ENCODE data around the gene SLC25A4.
A peak's percentile ranks its signal among the peaks of the same experiment; 100 is the strongest.
"Not testable (repeated sequence)": the region's sequence is repeated elsewhere in the genome, so short reads cannot be mapped to it uniquely, and the experiment has no call there.

The SLC25A4 gene

GRCh38 chr4:185171373-185172071 lies 28.5 kb downstream of the SLC25A4 start:
- DNase-seq (ENCODE audit: low read depth in 3 of 3, low spot score in 1 of 3) = no peak

GRCh38 chr4:185179488-185179887 lies 36.4 kb downstream of the SLC25A4 start:
- no peak for DNase-seq (ENCODE audit: low read depth in 3 of 3, low spot score in 1 of 3)

DNA sequence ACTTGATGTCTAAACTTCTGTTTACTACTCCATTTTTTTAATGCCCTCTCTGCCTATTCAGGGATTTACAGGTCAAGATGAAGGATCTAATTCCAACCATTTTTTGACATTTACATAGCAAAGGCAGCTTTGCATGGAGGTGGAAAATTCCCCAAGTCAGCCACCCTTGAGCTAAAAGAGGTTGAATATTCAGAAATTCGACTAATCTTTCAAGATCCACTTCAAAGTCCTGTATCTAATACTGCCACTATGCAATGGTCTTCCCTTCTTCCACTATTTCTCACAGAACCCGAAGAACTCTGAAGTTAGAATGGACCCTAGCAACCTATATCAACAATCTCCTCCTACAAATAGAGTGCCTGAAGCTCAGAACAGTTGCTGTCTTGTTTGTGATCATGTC lies 39.2 kb downstream of the SLC25A4 start:
- DNase-seq (ENCODE audit: low read depth in 3 of 3, low spot score in 1 of 3) = no peak

DNA sequence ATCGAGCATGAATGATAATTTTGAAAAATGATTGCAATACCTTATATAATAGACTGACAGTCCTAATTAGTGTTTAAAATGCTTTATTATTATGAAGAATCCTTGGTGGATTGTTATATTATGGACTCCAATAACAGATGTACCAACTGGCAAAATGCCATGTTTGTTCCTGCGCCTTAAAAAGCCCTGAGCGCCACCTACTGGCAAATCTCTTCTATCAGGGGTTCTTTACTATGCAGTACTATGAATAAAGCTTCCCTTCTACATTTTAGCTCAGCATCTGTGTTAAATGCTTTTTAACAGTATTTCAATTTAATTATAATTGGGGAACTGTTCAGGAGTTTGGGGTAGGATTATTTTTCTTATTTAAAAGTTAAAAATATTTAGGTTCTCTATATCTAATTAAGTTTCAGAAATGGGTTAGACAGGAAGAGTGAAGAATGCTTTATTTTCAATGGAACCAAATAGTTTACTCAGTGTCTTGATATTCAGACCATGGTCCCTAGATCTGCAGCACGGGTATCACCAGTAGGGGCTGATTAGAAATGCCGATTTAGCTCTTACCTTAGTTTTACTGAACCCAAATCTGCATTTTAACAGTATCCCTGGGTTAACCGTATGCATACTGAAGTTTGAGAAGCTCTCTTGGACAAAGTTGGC lies 40.7 kb downstream of the SLC25A4 start:
- peak; percentile 41 to 51 (median 49) for DNase-seq (ENCODE audit: low read depth in 3 of 3, low spot score in 1 of 3)

GRCh38 chr4:185186769-185187168 lies 43.7 kb downstream of the SLC25A4 start:
- no peak for DNase-seq (ENCODE audit: low read depth in 3 of 3, low spot score in 1 of 3)

DNA sequence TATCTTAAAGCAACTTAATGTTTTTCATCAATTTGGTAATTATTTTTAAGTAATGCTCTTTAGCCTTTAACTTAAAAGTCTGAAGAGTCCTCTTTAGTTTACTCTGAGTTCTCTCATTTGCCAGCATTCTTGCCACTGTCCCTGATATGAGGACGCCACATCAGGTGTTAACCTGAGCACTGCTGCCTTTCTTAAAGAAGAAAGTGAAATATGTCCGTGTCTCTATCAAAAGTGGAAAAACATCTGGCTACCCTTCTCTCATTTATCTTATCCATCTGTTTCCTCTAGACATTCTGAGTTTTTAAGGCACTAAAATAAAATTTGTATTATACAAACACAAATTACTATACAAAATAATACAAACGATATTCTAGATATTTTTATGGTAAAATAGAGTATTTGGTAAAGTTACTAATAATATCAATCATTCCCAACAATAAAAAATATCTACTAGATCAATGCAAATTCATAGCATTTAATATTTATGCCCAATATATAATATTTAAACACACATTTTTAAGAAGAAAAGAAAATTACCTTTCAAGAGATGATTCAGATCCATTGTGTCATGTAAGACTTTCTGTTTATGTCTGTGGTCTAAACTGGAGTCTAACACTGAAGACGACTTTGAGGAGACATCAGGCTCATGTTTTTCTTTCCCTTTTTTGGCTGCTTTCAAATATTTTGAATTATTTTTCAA lies 46.7 kb downstream of the SLC25A4 start:
- DNase-seq (ENCODE audit: low read depth in 3 of 3, low spot score in 1 of 3) = no peak

- DNase-seq (ENCODE audit: low read depth in 3 of 3, low spot score in 1 of 3) = no peak
Observed at GRCh38 chr4:185190306-185190856, 47.3 kb downstream of the SLC25A4 start.

DNA sequence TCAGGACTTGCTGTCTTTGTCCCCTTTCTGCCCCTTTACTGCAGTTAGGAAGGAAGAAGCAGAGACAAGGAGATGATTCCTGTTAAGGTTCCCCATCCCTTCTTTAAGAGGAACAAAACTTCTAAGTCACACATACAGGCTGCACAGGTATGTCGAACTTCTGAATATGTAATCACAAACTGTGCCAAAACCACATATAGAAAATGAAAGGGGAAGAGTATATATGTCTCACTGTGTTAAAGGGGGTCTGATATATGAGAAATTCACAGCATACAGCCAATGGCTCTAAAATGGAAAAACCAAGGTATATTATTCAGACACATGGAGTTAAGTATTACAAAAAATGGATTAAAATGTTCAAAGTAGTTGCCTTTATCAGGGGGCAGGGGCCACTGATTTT lies 49.0 kb downstream of the SLC25A4 start:
- no peak for DNase-seq (ENCODE audit: low read depth in 3 of 3, low spot score in 1 of 3)

GRCh38 chr4:185194924-185195888 lies 52.1 kb downstream of the SLC25A4 start:
- no peak for DNase-seq (ENCODE audit: low read depth in 3 of 3, low spot score in 1 of 3)

DNA sequence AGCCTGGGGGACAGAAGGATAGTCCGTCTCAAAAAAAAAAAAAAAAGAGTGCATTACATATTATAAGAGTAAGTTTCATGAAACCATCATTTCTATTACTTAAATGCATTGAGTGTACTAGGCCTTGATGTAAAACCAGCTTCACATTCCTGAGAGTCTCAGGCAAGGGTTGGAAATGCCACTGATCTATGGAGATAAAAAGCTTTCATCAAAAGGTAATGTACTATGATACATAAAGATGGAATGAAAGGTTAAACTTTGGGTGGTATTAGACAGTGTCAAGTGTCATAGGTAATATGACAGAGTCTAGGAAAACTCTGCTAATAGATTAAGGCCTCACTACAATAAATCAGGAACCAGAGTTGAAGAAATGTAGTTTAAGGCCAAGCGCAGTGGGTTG lies 53.4 kb downstream of the SLC25A4 start:
- no peak for DNase-seq (ENCODE audit: low read depth in 3 of 3, low spot score in 1 of 3)

GRCh38 chr4:185198189-185198588 lies 55.1 kb downstream of the SLC25A4 start:
- not testable (repeated sequence) for DNase-seq (ENCODE audit: low read depth in 3 of 3, low spot score in 1 of 3)

All from stimulated activated CD4-positive, alpha-beta T cell treated with anti-CD3 and anti-CD28 coated beads, TNF-alpha, amount 100 ng/mL, for 1 hour (primary cell).